HG02623 (cell line): ENCODE results near the gene WBP1.
"Not testable (repeated sequence)": the region's sequence is repeated elsewhere in the genome, so short reads cannot be mapped to it uniquely, and the experiment has no call there.

Source experiments
- ATAC-seq: cut with Tn5 transposase; IDR thresholded peaks from one replicate; pipeline ENCODE4 v1.9.1; 2021; ENCODE audit warnings: moderate library complexity; ENCODE audit not compliant: unreplicated experiment

The WBP1 gene

DNA sequence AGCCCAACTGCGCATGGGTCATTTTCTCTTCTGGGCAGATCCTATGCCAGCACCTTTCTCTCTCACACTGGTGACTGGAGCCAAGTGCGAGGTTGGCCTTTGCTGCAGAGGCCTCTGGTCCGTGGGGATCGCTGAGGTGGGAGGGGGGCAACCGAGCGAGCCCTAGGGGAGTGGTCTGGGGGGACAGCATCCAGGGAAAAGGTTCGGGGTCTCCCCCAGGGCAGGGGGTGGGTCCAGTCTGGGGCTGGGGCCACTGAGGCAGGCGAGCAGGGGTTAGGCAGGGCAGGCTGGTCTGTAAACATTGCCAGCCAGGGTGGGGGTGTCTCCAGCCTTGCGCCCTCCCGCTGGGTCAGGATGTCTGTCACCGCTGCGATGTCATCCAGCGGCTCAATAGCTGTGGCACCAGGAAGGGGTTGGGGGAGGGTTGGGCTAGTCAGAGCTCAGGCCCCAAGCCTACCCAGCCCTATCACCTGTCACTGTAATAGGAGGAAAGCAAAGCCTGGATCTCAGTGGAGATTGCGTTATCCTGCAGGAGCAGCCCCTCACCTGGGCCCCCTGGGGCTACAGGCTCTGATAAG is 32.0 kb upstream of the WBP1 start:
- ATAC-seq = no peak

DNA sequence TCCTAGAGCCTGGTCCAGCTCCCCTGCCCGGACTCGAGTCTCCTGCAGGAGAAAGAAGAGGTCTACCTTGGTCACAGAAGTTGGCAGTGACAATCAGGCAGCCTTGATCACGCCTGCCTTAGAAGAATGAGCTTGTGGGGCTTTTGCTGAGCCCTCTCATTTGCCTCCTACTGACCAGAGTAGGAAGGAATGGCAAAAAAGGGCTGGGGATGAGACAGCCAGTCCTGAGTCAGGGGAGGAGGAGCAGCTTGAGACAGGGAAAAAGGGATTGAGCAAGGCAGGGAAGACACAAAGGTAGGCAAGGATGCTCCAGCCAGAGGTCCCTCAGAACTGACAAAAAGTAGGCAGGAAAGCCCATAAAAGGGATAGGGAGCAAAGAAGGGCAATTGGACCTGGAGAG is 30.7 kb upstream of the WBP1 start:
- ATAC-seq = no peak

DNA sequence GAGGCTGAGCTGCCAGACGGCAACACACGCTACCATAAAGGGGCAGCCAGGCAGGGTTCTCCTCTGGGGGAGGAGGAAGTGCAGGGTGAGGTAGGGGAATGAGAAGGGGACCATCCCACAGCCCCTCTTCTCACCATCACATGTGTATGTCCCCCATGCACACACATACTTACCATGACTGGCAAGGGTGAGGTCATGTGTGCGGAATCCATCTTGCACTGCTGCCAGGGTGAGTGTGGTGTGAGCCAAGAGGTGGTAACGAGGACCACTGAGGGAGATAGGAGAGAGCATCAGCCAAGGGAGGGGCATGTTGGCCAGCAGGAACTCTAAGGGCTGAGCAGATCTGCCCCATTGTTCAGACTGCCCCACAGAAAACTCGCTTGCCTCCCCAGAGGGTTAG is 29.6 kb upstream of the WBP1 start:
- no peak for ATAC-seq

- no peak for ATAC-seq
Measured at GRCh38 chr2:74429487-74430451, 28.5 kb upstream of the WBP1 start.

GRCh38 chr2:74430502-74430901 is 27.7 kb upstream of the WBP1 start:
- ATAC-seq = no peak

- ATAC-seq = no peak
Measured at GRCh38 chr2:74436111-74436805, 22.0 kb upstream of the WBP1 start.

DNA sequence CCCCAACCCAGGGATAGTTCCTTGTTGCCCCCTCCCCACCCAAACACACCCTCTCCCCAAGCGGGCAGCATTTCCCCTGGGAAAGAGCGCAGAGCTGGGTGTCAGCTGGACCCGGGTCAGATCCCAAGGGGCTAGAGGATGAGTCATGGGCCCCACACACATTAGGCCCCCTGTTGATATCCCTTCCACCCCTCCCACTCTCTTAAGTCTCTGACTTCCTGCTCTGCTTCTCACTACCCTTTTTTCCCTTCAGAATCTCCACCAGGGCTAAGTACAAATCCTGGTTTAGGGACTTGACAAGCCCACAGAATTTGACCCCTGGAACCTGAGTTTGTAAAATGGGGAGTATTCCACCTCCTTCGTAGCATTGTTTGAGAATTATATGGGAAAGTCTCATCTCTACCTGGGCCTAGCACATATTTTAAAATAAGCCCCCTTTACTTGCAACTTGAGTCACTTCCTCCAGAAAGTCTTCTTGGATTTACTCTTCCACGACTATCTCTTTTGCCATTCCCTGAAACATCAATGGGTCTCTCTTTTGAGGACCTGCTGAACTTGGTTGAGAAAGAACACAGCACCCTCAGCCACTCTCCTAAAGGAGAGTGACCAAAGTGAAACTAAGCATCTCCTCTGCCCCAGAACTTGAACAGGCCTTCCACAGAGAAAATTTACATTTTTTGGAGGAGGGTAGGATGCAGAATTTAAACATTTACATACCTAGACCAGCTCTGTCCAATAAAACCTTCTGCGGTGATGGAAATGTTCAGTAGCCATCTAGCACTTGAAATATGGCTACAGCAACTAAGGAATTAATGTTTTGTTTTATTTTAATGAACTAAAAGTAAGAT is 21.2 kb upstream of the WBP1 start:
- no peak for ATAC-seq

GRCh38 chr2:74438248-74438647 is 20.0 kb upstream of the WBP1 start:
- ATAC-seq = no peak

DNA sequence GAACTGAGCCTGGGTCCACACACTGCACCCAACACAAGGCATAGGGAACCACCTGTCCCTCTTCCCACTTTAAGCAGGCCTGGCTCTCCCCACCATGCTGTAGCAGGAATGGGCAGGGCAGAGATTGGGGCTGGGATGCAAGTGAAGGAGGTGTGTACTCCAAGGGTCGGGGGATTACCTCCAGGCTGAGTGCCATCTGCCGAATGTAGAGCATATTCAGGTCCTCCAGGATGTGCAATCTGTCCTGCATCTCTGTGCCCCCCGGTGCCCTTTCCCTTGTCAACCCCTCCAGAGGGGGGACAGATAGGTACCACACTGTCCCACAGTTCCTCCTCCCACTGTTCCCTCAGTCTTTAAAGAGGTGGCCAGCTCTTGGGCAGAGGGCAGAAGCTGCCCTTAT is 18.9 kb upstream of the WBP1 start:
- no peak for ATAC-seq

- no peak for ATAC-seq
Measured at GRCh38 chr2:74439803-74440377, 18.3 kb upstream of the WBP1 start.

DNA sequence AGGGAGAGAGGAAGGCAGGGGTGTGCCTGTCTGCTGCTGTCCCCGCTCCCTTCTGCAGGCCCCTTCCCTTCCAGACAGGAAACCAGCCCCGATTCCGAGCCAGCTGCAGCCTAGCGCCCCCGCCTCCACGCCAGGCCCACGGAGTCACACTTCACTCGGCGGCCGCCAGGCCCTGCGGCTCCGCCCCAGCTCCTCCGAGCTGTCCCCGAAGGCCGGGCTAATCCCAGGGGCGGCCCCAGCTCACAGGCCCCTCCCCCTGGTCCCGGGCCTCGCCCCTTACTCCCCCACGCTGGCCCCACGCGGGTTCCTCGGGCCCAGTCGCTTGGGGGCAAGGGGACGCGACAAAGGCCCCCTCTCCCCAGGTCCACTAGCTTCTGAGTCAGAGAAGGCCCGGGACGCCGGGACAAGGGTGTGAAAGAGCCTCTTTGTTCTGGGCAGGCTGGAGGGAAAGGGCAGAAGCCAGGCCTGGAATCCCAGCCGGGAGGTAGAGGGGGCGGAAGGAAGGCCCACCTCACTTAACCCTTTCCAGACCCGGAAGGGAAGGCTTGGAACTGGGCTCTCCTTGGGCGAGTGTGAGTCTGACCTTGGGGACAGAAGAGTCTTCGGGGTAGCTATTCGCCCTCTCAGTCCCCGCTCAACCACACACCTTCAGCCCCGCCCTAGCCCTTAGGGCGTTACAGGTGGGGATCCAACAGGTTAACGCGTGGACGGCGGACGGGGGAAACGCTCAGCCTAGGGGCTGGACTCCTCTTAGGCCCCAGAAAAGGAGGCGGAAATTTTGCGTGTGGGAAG is 17.7 kb upstream of the WBP1 start:
- peak; percentile 82 for ATAC-seq

GRCh38 chr2:74441170-74441689 is 17.0 kb upstream of the WBP1 start:
- ATAC-seq = no peak

DNA sequence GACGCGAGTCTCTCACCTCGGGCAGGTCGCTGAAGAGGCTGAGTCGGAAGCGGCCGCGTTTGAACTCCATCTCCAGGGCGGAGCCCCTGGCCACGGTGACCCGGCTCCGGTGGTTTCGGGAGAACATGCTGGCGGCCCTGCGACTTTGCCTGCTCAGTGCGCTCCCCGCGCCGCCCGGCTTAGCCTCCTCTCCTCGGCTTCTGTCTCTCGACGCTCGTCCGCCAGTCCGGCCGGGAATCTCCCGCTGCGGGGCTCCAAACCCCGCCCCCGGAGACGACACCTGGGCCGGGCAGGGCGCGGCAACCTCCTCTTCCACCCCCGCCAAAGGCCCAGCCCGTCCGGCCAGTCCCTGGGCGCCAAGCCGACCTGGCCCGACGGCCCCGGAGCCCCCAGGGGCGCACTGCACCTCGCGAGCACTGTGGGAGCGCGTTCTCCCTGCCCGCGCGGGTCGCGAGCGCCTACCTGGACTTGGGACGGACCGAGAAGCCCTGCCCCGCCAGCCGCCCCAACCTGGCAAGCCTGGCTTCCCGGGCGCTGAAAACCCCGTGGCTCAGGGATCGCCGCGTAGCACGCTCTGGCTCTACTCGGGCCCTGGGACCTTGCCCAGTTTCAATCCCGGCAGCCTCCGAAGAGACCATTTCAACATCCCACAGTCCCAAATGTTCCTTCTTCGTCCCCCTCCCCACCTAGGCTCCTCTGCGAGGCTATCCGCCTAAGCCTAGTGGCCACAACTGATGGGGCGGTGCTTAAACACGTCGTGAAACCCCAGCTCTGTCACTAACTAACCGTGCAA is 16.4 kb upstream of the WBP1 start, which contains the start of gene RTKN:
Gene RTKN, minus strand, starts transcription at position 248 of the 793 bp plus-strand sequence. Its CDS starts 121 bp downstream, at position 127.
- no peak for ATAC-seq

GRCh38 chr2:74442483-74443297 is 15.5 kb upstream of the WBP1 start:
- not testable (repeated sequence) for ATAC-seq

GRCh38 chr2:74444498-74445318 is 13.5 kb upstream of the WBP1 start:
- ATAC-seq = no peak

GRCh38 chr2:74447230-74447999 is 10.8 kb upstream of the WBP1 start:
- no peak for ATAC-seq
